ENCODE measurements around the gene BOK.

DNA sequence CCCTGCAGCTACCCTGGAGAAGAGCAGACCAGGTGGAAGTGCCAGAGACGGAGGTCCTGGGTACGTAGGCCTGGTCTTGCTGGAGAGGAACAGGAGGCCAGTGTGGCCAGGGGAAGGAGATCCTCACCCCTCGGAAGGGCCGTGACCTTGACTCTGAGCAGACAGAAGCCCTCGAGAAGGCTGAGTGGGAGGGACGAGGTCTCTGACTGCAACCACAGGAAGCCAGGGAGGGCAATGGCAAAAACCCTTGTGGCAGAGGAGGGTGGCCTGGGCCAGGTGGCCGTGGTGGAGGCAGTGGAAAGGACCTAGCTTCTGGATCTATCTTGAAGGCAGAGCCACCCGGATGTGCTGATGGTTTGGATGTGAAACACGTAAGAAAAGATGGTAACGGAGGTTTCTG lies 50.3 kb downstream of the BOK start:
- TF ChIP-seq POLR2A (IDR thresholded peaks at IDR 0.05; ENCODE audit: low read depth, low read length) (no peak), POLR2AphosphoS5 (IDR thresholded peaks at IDR 0.05; ENCODE audit: low read depth, low read length) (no peak), TAF1 (IDR thresholded peaks at IDR 0.05; ENCODE audit: borderline replicate concordance, low read depth, low read length) (no peak)

Measured in GM12892 (cell line).